Chondrocyte (in vitro differentiated cells): Measurements from ENCODE around the gene KCNJ1. TPM values are rescaled to one million over a fixed set of nuclear protein-coding genes. Genes with fewer than 3 reads are reported as not detected.

Source experiments
- DNase-seq: peaks from one replicate; pipeline ENCODE4 v3.0.0; 2021; ENCODE audit warnings: mixed read lengths, low spot score
- H3K27ac Mint-ChIP-seq: one replicate; pipeline ENCODE4 v1.8.0; 2021; ENCODE audit warnings: mild to moderate bottlenecking, moderate library complexity, mixed read lengths; ENCODE audit not compliant: unreplicated experiment
- H3K27me3 Mint-ChIP-seq: 2 replicates; pipeline ENCODE4 v1.8.0; 2021; ENCODE audit warnings: low read depth, mixed read lengths
- H3K36me3 Mint-ChIP-seq: 2 replicates; pipeline ENCODE4 v1.8.0; 2021; ENCODE audit warnings: low read depth, mixed read lengths
- H3K4me1 Mint-ChIP-seq: 2 replicates; pipeline ENCODE4 v1.8.0; 2021; ENCODE audit warnings: low read depth, mild to moderate bottlenecking, mixed read lengths
- H3K4me3 Mint-ChIP-seq: one replicate; pipeline ENCODE4 v1.8.0; 2021; ENCODE audit warnings: mild to moderate bottlenecking, moderate library complexity, mixed read lengths; ENCODE audit not compliant: unreplicated experiment
- H3K9me3 Mint-ChIP-seq: 2 replicates; pipeline ENCODE4 v1.8.0; 2021; ENCODE audit warnings: low read depth, mixed read lengths
- CTCF ChIP-seq: fragments of 200-600 bp; sonication (generic); IDR thresholded peaks from 2 replicates; pipeline ENCODE4 v1.5.0; 2021; ENCODE audit warnings: antibody characterized with exemption, mild to moderate bottlenecking, moderate library complexity
- total RNA-seq: library from RNA; stranded (reverse); gene quantifications from 3 replicates; pipeline ENCODE4 v1.2.1, GENCODE V29; 2021

Gene KCNJ1
- total RNA-seq, 1 donor from 2014 or later, result not detected

DNA sequence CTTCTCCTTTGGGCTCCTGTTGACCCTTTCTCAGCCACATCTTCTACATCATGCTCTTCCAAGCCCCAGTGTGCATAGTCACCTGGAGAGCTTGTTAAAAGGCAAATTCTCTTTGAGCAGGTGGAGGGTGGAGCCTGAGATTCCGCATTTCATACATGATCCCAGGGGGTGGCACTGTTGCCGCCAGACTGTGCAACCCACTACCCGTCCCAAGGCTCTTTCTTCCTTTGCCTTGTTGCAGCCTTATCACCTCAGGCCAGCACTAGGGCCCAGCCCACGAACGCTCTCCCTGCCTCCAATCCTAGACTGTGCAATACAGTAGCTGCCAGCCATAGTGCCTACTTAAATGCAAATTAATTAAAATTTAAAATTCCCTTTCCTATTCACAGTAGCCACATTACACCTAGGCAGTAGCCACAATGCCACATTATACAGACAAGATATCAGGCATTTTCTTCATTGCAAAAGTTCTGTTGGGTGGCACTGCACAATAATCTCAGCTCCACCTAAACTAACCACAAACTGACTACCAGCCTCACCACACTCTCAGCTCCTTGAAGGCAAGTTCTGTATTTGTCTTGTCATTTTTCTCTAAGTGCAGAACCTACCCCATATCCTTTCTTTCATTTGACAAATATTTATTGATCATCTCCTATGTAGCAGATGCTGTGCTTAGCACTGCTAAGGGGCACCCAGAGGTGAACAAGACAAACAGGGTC is 19.5 kb upstream of the KCNJ1 start:
- TF ChIP-seq CTCF, result peak; percentile 65
- peaks cover 58% of the 10 kb centered on the region for H3K27me3 Mint-ChIP-seq

GRCh38 chr11:128884703-128885338 is 17.7 kb upstream of the KCNJ1 start:
- Mint-ChIP-seq H3K27me3 (peaks cover 58% of the 10 kb centered on the region), H3K4me3 (no peak overlapping the region), H3K27ac (no peak overlapping the region), H3K36me3 (no peaks in the 10 kb centered on the region), H3K4me1 (no peaks in the 10 kb centered on the region), H3K9me3 (no peaks in the 10 kb centered on the region)
- no peak for DNase-seq
- peak; percentile 96 for TF ChIP-seq CTCF

More for the DNA sequence above, 19.5 kb upstream of the KCNJ1 start:
- H3K9me3 Mint-ChIP-seq, result no peaks in the 10 kb centered on the region
- no peaks in the 10 kb centered on the region for H3K4me1 Mint-ChIP-seq
- H3K27ac Mint-ChIP-seq, result no peak overlapping the region
- DNase-seq, result no peak
- no peak overlapping the region for H3K4me3 Mint-ChIP-seq
- H3K36me3 Mint-ChIP-seq, result no peaks in the 10 kb centered on the region

- no peak for DNase-seq
- no peak for TF ChIP-seq CTCF
- Mint-ChIP-seq H3K4me1 (no peaks in the 10 kb centered on the region), H3K36me3 (no peaks in the 10 kb centered on the region), H3K4me3 (no peak overlapping the region), H3K27ac (no peak overlapping the region), H3K9me3 (no peaks in the 10 kb centered on the region), H3K27me3 (peaks cover 50% of the 10 kb centered on the region)
Observed at GRCh38 chr11:128884054-128884453, 17.0 kb upstream of the KCNJ1 start.

DNA sequence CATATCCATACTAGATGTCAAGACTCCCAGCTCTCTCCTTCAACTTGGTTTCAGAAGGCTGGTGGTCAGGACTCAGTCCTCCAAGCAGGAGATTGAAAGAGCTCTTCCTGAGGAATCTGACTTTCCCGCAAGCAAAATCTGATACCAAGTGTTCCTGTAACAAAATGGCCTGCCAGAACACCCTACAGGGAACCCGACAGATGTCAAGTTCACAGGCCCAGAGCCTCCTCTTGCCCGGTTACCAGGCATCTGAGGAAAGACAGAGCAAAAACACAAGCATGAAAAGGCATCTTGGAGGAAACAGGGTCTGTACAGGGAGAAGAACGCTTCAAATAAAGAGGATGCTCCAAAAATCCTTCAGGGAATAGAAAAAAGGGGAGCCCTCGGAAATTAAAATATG is 15.4 kb upstream of the KCNJ1 start:
- Mint-ChIP-seq H3K27ac (no peak overlapping the region), H3K4me1 (no peaks in the 10 kb centered on the region), H3K36me3 (no peaks in the 10 kb centered on the region), H3K27me3 (peaks cover 40% of the 10 kb centered on the region), H3K4me3 (no peak overlapping the region), H3K9me3 (no peaks in the 10 kb centered on the region)
- DNase-seq, result no peak
- no peak for TF ChIP-seq CTCF

- no peak overlapping the region for H3K27ac Mint-ChIP-seq
- H3K9me3 Mint-ChIP-seq, result no peaks in the 10 kb centered on the region
- peaks cover 32% of the 10 kb centered on the region for H3K27me3 Mint-ChIP-seq
- DNase-seq, result no peak
- H3K4me1 Mint-ChIP-seq, result no peaks in the 10 kb centered on the region
- no peaks in the 10 kb centered on the region for H3K36me3 Mint-ChIP-seq
- H3K4me3 Mint-ChIP-seq, result no peak overlapping the region
- TF ChIP-seq CTCF, result no peak
Observed at GRCh38 chr11:128881221-128881620, 14.1 kb upstream of the KCNJ1 start.
